ENCODE results near the gene PPP4R4. TPM values are rescaled to one million over a fixed set of nuclear protein-coding genes. Genes with fewer than 3 reads are reported as not detected.
"Not testable (repeated sequence)": the region's sequence is repeated elsewhere in the genome, so short reads cannot be mapped to it uniquely, and the experiment has no call there.

PPP4R4 gene
- total RNA-seq, 1 donor from 2014 or later: 12.8 TPM

DNA sequence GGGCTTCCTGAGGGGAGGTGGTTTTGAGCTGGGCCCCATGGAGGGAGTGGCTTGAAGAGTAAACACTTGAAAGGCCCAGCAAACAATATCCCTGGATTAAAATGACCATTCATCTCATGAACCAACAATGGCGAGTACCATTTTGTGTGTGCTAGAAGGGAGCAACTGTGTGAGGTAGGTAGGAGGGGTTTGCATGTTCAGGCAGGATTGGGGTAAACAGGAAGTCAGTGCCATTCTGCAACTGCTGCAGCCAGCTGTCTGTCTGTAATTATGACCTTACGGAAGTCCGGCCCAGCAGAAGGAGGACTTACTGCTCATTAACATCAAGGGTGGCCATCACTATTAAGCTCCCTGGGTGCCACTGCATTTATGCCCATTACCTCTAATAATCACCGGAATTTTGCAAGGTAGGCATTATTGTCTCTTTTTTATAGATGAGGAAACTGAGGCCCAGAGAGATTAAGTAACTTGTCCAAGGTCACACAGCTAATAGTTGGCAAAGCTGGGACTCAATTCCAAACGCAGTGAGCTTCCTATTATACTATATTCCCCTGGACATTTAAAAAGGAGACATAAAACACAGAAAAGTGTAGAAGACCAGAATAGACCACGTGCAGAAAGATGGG is 28.1 kb upstream of the PPP4R4 start:
- no peak for DNase-seq (ENCODE audit: low spot score, unreplicated experiment)
- no peaks in the 10 kb centered on the region for H3K4me1 Mint-ChIP-seq (ENCODE audit: low read depth)
- H3K36me3 Mint-ChIP-seq (ENCODE audit: insufficient read depth): no peaks in the 10 kb centered on the region
- no peak overlapping the region for H3K27ac Mint-ChIP-seq
- H3K27me3 Mint-ChIP-seq: peaks cover 6% of the 10 kb centered on the region
- no peaks in the 10 kb centered on the region for H3K9me3 Mint-ChIP-seq (ENCODE audit: low read depth)
- TF ChIP-seq, protein P1, sequence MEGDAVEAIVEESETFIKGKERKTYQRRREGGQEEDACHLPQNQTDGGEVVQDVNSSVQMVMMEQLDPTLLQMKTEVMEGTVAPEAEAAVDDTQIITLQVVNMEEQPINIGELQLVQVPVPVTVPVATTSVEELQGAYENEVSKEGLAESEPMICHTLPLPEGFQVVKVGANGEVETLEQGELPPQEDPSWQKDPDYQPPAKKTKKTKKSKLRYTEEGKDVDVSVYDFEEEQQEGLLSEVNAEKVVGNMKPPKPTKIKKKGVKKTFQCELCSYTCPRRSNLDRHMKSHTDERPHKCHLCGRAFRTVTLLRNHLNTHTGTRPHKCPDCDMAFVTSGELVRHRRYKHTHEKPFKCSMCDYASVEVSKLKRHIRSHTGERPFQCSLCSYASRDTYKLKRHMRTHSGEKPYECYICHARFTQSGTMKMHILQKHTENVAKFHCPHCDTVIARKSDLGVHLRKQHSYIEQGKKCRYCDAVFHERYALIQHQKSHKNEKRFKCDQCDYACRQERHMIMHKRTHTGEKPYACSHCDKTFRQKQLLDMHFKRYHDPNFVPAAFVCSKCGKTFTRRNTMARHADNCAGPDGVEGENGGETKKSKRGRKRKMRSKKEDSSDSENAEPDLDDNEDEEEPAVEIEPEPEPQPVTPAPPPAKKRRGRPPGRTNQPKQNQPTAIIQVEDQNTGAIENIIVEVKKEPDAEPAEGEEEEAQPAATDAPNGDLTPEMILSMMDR (IDR thresholded peaks at IDR 0.05; ENCODE audit: unreplicated experiment): no peak
- H3K4me3 Mint-ChIP-seq (ENCODE audit: low read depth): no peak overlapping the region

DNA sequence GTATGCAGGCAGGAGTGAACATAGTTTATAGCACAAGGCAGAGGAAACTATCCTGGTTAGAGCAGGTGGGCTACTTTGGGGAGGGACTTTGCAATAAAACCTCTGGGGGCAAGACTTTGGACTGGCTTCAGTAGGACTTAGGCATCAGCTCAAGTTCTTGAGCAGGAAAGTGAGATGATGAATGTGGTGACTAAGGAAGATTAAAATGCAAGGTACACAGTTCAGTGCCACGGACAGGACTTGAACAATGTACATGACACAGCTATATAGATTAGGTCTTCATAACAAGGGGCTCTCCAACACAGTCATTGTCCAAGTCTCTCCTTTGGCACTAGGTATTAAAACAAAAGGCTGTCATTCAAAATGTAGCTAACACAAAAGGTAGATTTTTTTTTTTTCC is 21.4 kb upstream of the PPP4R4 start:
- Mint-ChIP-seq H3K27ac (no peak overlapping the region), H3K4me3 (ENCODE audit: low read depth) (no peak overlapping the region), H3K36me3 (ENCODE audit: insufficient read depth) (peaks cover 2% of the 10 kb centered on the region), H3K4me1 (ENCODE audit: low read depth) (peaks cover 4% of the 10 kb centered on the region), H3K27me3 (peaks cover 12% of the 10 kb centered on the region), H3K9me3 (ENCODE audit: low read depth) (peaks cover 4% of the 10 kb centered on the region)
- TF ChIP-seq, protein P1 (IDR thresholded peaks at IDR 0.05; ENCODE audit: unreplicated experiment): no peak
- no peak for DNase-seq (ENCODE audit: low spot score, unreplicated experiment)

DNA sequence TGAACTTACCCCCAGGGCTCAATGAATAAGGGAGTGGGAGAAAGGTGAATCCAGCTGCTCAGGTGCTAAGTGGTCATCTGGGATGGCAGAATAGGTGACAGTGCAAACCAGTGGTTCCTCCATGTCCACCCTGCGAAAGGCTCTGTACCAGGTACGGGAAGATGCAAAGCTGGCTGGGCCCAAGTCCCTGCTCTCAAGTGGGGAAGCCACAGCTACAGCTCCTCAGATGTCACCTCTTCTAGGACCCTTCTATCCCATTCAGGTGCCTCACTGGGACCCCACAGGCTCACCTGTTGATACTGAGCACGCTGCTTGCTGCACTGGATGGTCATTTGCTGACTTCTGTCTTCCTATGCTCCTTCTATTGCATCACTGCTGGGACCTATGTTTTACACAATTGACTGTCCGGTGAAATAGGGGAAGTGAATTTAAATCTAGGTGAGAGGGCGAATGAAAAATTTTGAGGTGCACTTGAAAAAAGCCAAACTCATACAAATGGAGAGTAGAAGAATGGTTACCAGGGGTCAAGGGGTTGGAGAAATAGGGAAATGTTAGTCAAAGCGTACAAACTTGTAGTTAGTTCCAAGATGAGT is 20.3 kb upstream of the PPP4R4 start:
- peaks cover 12% of the 10 kb centered on the region for H3K27me3 Mint-ChIP-seq
- no peak overlapping the region for H3K4me3 Mint-ChIP-seq (ENCODE audit: low read depth)
- H3K4me1 Mint-ChIP-seq (ENCODE audit: low read depth): peaks cover 7% of the 10 kb centered on the region
- no peak overlapping the region for H3K27ac Mint-ChIP-seq
- H3K9me3 Mint-ChIP-seq (ENCODE audit: low read depth): peaks cover 4% of the 10 kb centered on the region
- TF ChIP-seq, protein P1 (IDR thresholded peaks at IDR 0.05; ENCODE audit: unreplicated experiment): no peak
- peaks cover 2% of the 10 kb centered on the region for H3K36me3 Mint-ChIP-seq (ENCODE audit: insufficient read depth)
- no peak for DNase-seq (ENCODE audit: low spot score, unreplicated experiment)

DNA sequence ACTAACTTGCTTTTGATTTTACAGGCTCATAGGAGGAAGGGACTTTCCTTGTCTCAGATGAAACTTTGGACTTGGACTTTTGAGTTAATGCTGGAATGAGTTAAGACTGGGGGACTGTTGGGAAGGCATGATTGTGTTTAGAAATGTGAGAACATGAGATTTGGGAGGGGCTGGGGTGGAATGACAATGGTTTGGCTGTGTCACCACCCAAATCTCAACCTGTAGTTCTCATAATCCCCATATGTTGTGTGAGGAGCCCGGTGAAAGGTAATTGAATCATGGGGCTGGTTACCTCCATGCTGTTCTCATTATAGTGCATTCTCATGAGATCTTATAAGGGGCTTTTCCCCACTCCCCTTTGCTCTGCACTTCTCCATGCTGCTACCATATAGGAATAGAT is 18.0 kb upstream of the PPP4R4 start:
- H3K9me3 Mint-ChIP-seq (ENCODE audit: low read depth); H3K36me3 Mint-ChIP-seq (ENCODE audit: insufficient read depth); H3K27ac Mint-ChIP-seq; H3K4me3 Mint-ChIP-seq (ENCODE audit: low read depth); H3K27me3 Mint-ChIP-seq; H3K4me1 Mint-ChIP-seq (ENCODE audit: low read depth); DNase-seq (ENCODE audit: low spot score, unreplicated experiment): not testable (repeated sequence)

DNA sequence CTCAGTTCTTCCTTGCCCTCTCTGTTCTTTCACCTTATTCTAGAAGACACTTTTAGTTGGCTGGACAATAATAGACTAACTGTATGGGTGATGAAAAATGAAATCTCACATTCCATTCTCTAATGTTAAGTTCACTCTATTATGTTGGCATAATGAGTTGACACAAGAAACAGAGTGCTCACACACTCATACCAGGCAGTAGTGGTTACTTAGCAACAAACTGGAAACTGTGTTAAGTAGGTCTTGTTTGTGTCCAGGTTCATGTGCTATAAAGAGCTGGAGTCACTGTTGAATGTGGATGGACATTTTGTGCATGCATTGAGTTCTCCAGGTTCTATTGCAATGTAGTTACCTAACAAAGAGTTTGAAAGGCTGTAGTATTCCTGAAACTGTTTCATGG is 16.9 kb upstream of the PPP4R4 start:
- H3K9me3 Mint-ChIP-seq (ENCODE audit: low read depth): peaks cover 4% of the 10 kb centered on the region
- no peak overlapping the region for H3K4me3 Mint-ChIP-seq (ENCODE audit: low read depth)
- no peak for DNase-seq (ENCODE audit: low spot score, unreplicated experiment)
- peaks cover 7% of the 10 kb centered on the region for H3K4me1 Mint-ChIP-seq (ENCODE audit: low read depth)
- peaks cover 8% of the 10 kb centered on the region for H3K27me3 Mint-ChIP-seq
- peaks cover 2% of the 10 kb centered on the region for H3K36me3 Mint-ChIP-seq (ENCODE audit: insufficient read depth)
- TF ChIP-seq, protein P1 (IDR thresholded peaks at IDR 0.05; ENCODE audit: unreplicated experiment): no peak
- no peak overlapping the region for H3K27ac Mint-ChIP-seq
